COLO668 (cell line): Measurements from ENCODE around the gene EDNRB.
"Not testable (repeated sequence)": the region's sequence is repeated elsewhere in the genome, so short reads cannot be mapped to it uniquely, and the experiment has no call there.

Experiments
- DNase-seq: peaks from one replicate; lab custom pipeline; 2025; ENCODE audit not compliant: unreplicated experiment; lab: John Stamatoyannopoulos, UW

Gene EDNRB

DNA sequence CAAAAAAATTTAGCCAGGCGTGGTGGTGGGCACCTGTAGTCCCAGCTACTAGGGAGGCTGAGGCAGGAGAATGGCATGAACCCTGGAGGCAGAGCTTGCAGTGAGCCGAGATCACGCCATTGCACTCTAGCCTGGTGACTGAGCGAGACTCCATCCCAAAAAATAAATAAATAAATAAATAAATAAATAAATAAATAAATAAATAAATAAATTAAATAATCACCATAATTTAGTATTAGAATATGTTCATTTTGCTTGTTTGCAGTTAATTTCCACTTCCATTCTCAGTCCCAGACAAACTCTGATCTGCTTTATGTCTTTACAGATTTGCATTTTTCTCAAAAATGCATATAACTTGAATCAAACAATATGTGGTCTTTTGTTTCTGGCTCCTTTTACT is 70.6 kb downstream of the EDNRB start:
- DNase-seq, result not testable (repeated sequence)

- DNase-seq, result no peak
Observed at GRCh38 chr13:77846173-77846572, 72.5 kb downstream of the EDNRB start.
